Trophoblast cell (in vitro differentiated cells and primary cell): Measurements from ENCODE around the gene MARS1.

Source experiments
- DNase-seq, 2 donors: peaks; one replicate each; pipeline ENCODE4 v3.0.0-alpha.2; 2016
- H2AFZ ChIP-seq: 2 replicates; pipeline ENCODE4 v1.6.1; 2013; ENCODE audit warnings: low read length, moderate library complexity, mild to moderate bottlenecking; ENCODE audit not compliant: insufficient read depth, poor library complexity
- H2AK5ac ChIP-seq: 2 replicates; pipeline ENCODE4 v1.6.1; 2013; ENCODE audit warnings: mild to moderate bottlenecking, low read length
- H2BK120ac ChIP-seq: 2 replicates; pipeline ENCODE4 v1.6.1; 2013; ENCODE audit warnings: low read length, mild to moderate bottlenecking, moderate library complexity; ENCODE audit not compliant: insufficient read depth, poor library complexity
- H2BK12ac ChIP-seq: 2 replicates; pipeline ENCODE4 v1.6.1; 2013; ENCODE audit warnings: mild to moderate bottlenecking, low read length, moderate library complexity
- H2BK5ac ChIP-seq: 2 replicates; pipeline ENCODE4 v1.6.1; 2013; ENCODE audit warnings: low read length, low read depth, moderate library complexity, mild to moderate bottlenecking; ENCODE audit not compliant: poor library complexity
- H3K14ac ChIP-seq: 2 replicates; pipeline ENCODE4 v1.6.1; 2013; ENCODE audit warnings: mild to moderate bottlenecking, low read length
- H3K18ac ChIP-seq: 2 replicates; pipeline ENCODE4 v1.6.1; 2013; ENCODE audit warnings: mild to moderate bottlenecking, low read length
- H3K23ac ChIP-seq: 2 replicates; pipeline ENCODE4 v1.6.1; 2013; ENCODE audit warnings: low read length
- H3K27ac ChIP-seq: 2 replicates; pipeline ENCODE4 v1.5.1; 2013; ENCODE audit warnings: low read depth, mild to moderate bottlenecking, inconsistent platforms, low read length, moderate library complexity
- H3K27me3 ChIP-seq: 2 replicates; pipeline ENCODE4 v1.6.1; 2013; ENCODE audit warnings: inconsistent platforms, mild to moderate bottlenecking, low read length, moderate library complexity; ENCODE audit not compliant: insufficient read depth
- H3K36me3 ChIP-seq, 2 experiments: 1 replicate in 1 of 2; 2 replicates in 1 of 2; pipeline ENCODE4 v1.6.1; 2013; ENCODE audit warnings: low read length in 2 of 2, mild to moderate bottlenecking in 2 of 2, moderate library complexity in 1 of 2; ENCODE audit not compliant: insufficient read depth in 2 of 2, control insufficient read depth in 1 of 2
- H3K4ac ChIP-seq: 2 replicates; pipeline ENCODE4 v1.6.1; 2013; ENCODE audit warnings: low read depth, mild to moderate bottlenecking, low read length, moderate library complexity
- H3K4me1 ChIP-seq, 2 experiments: 1 replicate in 1 of 2; 2 replicates in 1 of 2; pipeline ENCODE4 v1.6.1; 2013; ENCODE audit warnings: low read length in 2 of 2, mild to moderate bottlenecking in 2 of 2, moderate library complexity in 1 of 2; ENCODE audit not compliant: insufficient read depth in 2 of 2, control insufficient read depth in 1 of 2
- H3K4me2 ChIP-seq: 2 replicates; pipeline ENCODE4 v1.6.1; 2013; ENCODE audit warnings: inconsistent platforms, mild to moderate bottlenecking, low read length, moderate library complexity
- H3K4me3 ChIP-seq: 2 replicates; pipeline ENCODE4 v1.5.1; 2013; ENCODE audit warnings: mild to moderate bottlenecking, low read depth, low read length, inconsistent platforms
- H3K79me1 ChIP-seq: one replicate; pipeline ENCODE4 v1.6.1; 2013; ENCODE audit warnings: low read length
- H3K79me2 ChIP-seq: 2 replicates; pipeline ENCODE4 v1.6.1; 2013; ENCODE audit warnings: low read length, mild to moderate bottlenecking; ENCODE audit not compliant: control insufficient read depth, insufficient read depth, poor library complexity
- H3K9ac ChIP-seq: 2 replicates; pipeline ENCODE4 v1.6.1; 2013; ENCODE audit warnings: mild to moderate bottlenecking, low read length
- H3K9me3 ChIP-seq: 2 replicates; pipeline ENCODE4 v1.6.1; 2013; ENCODE audit warnings: low read depth, mild to moderate bottlenecking, control low read depth, inconsistent platforms, low read length; ENCODE audit not compliant: insufficient read depth
- H4K12ac ChIP-seq: 2 replicates; pipeline ENCODE4 v1.6.1; 2013; ENCODE audit warnings: low read depth, mild to moderate bottlenecking, low read length, moderate library complexity
- H4K8ac ChIP-seq: 2 replicates; pipeline ENCODE4 v1.6.1; 2013; ENCODE audit warnings: low read depth, mild to moderate bottlenecking, low read length, moderate library complexity
- H4K91ac ChIP-seq: one replicate; pipeline ENCODE4 v1.6.1; 2013; ENCODE audit warnings: low read depth, mild to moderate bottlenecking, low read length, moderate library complexity
- WGBS: extraction: QIAGEN DNeasy Blood & Tissue Kit; methylation state at CpG from one replicate; pipeline ENCODE4 v1.1.7; 2013; ENCODE audit warnings: missing lambda C conversion rate; ENCODE audit not compliant: insufficient read length, insufficient coverage; ENCODE audit errors: extremely low coverage; 5-methylcytosine and 5-hydroxymethylcytosine counted together

The MARS1 gene

GRCh38 chr12:57474430-57474829 lies 13.4 kb upstream of the MARS1 start:
- Histone ChIP-seq H3K14ac (no peak overlapping the region), H2AFZ (no peak overlapping the region), H3K23ac (no peak overlapping the region), H2BK5ac (no peak overlapping the region), H3K4ac (no peak overlapping the region), H4K91ac (no peak overlapping the region), H3K4me1 (peaks cover 7 to 11% of the 10 kb centered on the region in 2 experiments), H3K27me3 (peaks cover 34% of the 10 kb centered on the region), H2BK12ac (no peak overlapping the region), H3K18ac (no peak overlapping the region), H3K9ac (no peak overlapping the region), H3K9me3 (no peaks in the 10 kb centered on the region), H3K27ac (no peak overlapping the region), H4K12ac (no peak overlapping the region), H3K36me3 (no peaks in the 10 kb centered on the region), H2AK5ac (no peak overlapping the region), H3K4me2 (no peak overlapping the region), H3K79me1 (no peaks in the 10 kb centered on the region), H3K79me2 (no peaks in the 10 kb centered on the region), H2BK120ac (no peak overlapping the region), H3K4me3 (no peak overlapping the region), H4K8ac (no peak overlapping the region)
- WGBS: no CpG with 5 or more reads among the region's 8 CpGs
- no peak for DNase-seq

DNA sequence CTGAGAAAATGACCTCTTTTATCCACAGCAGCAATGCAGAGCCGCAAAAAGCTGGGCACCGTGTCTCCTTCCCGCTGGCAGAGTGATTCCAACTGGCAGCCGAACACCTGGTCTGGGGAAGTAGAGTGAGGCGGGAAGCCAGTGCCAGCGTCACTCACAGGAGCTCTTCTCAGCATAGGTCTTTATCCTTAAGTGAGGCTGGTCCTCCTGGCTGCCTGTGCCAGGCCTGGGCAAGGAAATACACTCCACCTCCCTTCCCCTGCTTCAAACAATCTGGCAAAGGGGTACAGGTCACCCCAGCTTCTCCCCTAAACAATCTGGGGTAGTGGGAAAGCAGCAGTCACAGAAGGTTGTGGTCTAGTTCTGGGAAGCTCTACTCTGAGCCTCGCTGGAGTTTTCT lies 13.0 kb upstream of the MARS1 start:
- no peak overlapping the region for H3K14ac ChIP-seq
- H2BK5ac ChIP-seq: no peak overlapping the region
- no peak overlapping the region for H3K18ac ChIP-seq
- H3K4me1 ChIP-seq: peaks cover 7 to 11% of the 10 kb centered on the region in 2 experiments
- no peak overlapping the region for H3K27ac ChIP-seq
- H3K23ac ChIP-seq: no peak overlapping the region
- H4K91ac ChIP-seq: no peak overlapping the region
- no peaks in the 10 kb centered on the region for H3K79me1 ChIP-seq
- no CpG with 5 or more reads among the region's 7 CpGs for WGBS
- no peaks in the 10 kb centered on the region for H3K36me3 ChIP-seq
- no peak overlapping the region for H3K9ac ChIP-seq
- no peak for DNase-seq
- H2AK5ac ChIP-seq: no peak overlapping the region
- H3K9me3 ChIP-seq: no peaks in the 10 kb centered on the region
- H3K79me2 ChIP-seq: no peaks in the 10 kb centered on the region
- no peak overlapping the region for H3K4ac ChIP-seq
- H2AFZ ChIP-seq: no peak overlapping the region
- H3K27me3 ChIP-seq: peaks cover 34% of the 10 kb centered on the region
- H4K12ac ChIP-seq: no peak overlapping the region
- no peak overlapping the region for H2BK120ac ChIP-seq
- H3K4me3 ChIP-seq: no peak overlapping the region
- H3K4me2 ChIP-seq: peak overlapping the region; percentile 46
- no peak overlapping the region for H2BK12ac ChIP-seq
- H4K8ac ChIP-seq: no peak overlapping the region

DNA sequence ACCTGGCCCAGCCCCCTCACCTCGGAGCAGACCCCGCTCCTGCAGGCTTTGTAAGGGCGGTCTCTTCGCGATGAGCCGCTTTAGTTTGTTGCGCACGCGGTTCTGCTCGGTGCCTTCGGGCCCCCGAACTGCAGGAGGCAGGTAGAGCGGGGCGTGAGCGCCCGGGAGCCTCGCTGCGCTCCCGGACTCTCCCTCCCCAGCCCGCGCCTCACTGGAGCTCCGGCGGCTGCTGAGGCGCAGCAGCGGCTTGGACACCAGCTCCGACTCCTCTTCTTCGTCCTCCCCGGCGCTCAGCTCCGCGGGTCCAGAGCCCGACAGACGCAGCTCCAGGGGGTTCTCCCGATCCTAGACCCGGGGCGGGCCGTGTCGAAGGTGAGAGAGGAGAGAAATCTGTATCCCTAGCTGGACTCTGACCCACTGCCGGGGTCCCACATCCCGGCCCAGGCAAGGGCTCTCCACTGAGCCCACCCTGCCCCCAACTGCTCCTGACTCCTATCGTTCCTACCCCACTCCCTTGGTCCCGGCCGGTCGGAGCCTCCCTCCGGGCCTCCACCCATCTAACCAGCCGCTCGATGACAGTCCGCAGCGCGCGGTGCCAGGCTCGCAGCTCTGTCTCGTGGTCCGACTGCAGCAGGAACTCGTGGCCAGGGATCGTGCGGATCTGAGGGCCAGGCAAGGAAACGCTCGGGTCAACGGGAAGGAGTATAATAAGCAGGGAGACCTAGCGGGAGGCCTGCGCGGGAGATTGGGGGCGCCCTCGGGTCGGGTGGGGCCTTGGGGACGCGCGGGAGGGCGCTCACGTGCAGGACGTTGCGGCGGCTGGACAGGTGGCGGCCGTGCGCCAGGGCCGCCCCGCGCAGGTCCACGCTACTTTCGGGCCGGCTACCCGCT lies 12.4 kb upstream of the MARS1 start:
- H3K23ac ChIP-seq: no peak overlapping the region
- no peak overlapping the region for H3K4me3 ChIP-seq
- no peak overlapping the region for H4K12ac ChIP-seq
- no peak overlapping the region for H3K14ac ChIP-seq
- no peak overlapping the region for H4K8ac ChIP-seq
- H3K9me3 ChIP-seq: no peaks in the 10 kb centered on the region
- no CpG with 5 or more reads among the region's 84 CpGs for WGBS
- no peak overlapping the region for H3K4ac ChIP-seq
- no peak overlapping the region for H2BK5ac ChIP-seq
- H3K18ac ChIP-seq: no peak overlapping the region
- H3K4me1 ChIP-seq: peaks cover 7 to 11% of the 10 kb centered on the region in 2 experiments
- H2AFZ ChIP-seq: no peak overlapping the region
- H3K27me3 ChIP-seq: peaks cover 34% of the 10 kb centered on the region
- no peak overlapping the region for H2AK5ac ChIP-seq
- no peak overlapping the region for H3K9ac ChIP-seq
- H4K91ac ChIP-seq: no peak overlapping the region
- H3K79me2 ChIP-seq: no peaks in the 10 kb centered on the region
- no peak overlapping the region for H2BK12ac ChIP-seq
- no peaks in the 10 kb centered on the region for H3K36me3 ChIP-seq
- H3K4me2 ChIP-seq: peak overlapping the region; percentile 46
- H3K79me1 ChIP-seq: no peaks in the 10 kb centered on the region
- no peak overlapping the region for H2BK120ac ChIP-seq
- H3K27ac ChIP-seq: no peak overlapping the region
- DNase-seq: no peak

DNA sequence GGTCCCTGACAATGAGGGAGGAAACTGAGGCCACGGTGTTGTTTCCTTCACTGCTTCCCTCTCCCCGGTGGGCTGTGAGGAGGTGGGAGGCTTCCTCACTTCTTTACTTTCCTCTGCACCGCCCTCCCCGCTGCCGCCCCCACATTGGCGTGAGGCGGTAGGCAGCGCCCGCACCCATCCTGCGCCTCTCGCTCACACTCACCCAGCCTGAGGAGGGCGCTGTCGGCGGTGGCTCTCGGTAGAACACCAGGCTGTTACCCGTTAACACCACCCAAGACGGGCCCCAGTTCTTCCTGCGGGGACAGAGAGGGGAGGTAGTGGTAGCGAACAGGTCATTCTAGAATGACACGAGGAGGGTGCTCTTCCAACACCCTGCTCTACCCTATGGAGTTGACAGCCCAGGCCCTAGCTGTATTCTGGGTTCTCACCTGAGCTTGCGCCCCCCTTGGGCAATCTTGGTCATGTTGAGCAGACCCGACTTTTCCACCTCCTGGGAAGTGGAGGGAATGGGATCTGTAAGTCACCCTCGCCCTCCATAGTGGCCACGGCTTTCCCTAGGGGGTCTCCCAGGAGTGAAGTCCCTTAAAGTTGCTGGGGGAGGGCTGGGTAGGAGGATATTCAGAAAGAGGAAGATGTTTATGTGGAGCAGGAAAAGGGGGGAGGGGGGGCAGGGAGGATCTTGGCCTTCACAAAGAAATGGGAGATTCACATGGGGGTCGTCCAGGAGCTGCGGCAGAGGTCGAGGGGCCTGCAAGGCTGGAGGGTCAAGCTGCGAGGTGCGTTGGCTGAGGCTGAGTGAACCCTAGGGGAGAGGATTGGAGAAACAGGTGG lies 11.5 kb upstream of the MARS1 start:
- Histone ChIP-seq H2AFZ (no peak overlapping the region), H2BK12ac (no peak overlapping the region), H2BK5ac (no peak overlapping the region), H3K27ac (no peak overlapping the region), H3K23ac (no peak overlapping the region), H3K4ac (no peak overlapping the region), H4K12ac (no peak overlapping the region), H3K4me2 (peak overlapping the region; percentile 46), H3K79me2 (no peaks in the 10 kb centered on the region), H3K4me1 (peaks cover 7 to 11% of the 10 kb centered on the region in 2 experiments), H3K9me3 (no peaks in the 10 kb centered on the region), H2AK5ac (no peak overlapping the region), H3K4me3 (no peak overlapping the region), H3K27me3 (peaks cover 34% of the 10 kb centered on the region), H3K79me1 (no peaks in the 10 kb centered on the region), H3K36me3 (no peaks in the 10 kb centered on the region), H4K8ac (no peak overlapping the region), H4K91ac (no peak overlapping the region), H2BK120ac (no peak overlapping the region), H3K14ac (no peak overlapping the region), H3K18ac (no peak overlapping the region), H3K9ac (no peak overlapping the region)
- WGBS: no CpG with 5 or more reads among the region's 29 CpGs
- no peak for DNase-seq
